ENCODE results near the gene PPM1F. TPM values are rescaled to one million over a fixed set of nuclear protein-coding genes. Genes with fewer than 3 reads are reported as not detected.

The PPM1F gene
- total RNA-seq, 1 donor from 2014 or later = 244 TPM

- H3K4me3 Mint-ChIP-seq (ENCODE audit: unreplicated experiment) = no peak overlapping the region
- H3K9me3 Mint-ChIP-seq (ENCODE audit: unreplicated experiment) = no peaks in the 10 kb centered on the region
- no peaks in the 10 kb centered on the region for H3K27me3 Mint-ChIP-seq (ENCODE audit: unreplicated experiment)
- no peak overlapping the region for H3K27ac Mint-ChIP-seq (ENCODE audit: unreplicated experiment)
- no peak for DNase-seq (ENCODE audit: low spot score)
- peaks cover 3% of the 10 kb centered on the region for H3K4me1 Mint-ChIP-seq (ENCODE audit: unreplicated experiment)
- peaks cover 52% of the 10 kb centered on the region for H3K36me3 Mint-ChIP-seq (ENCODE audit: low read depth, unreplicated experiment)
- no peak for TF ChIP-seq CTCF (IDR thresholded peaks at IDR 0.05; ENCODE audit: unreplicated experiment)
Observed at GRCh38 chr22:21970800-21971617, 18.4 kb upstream of the PPM1F start.

DNA sequence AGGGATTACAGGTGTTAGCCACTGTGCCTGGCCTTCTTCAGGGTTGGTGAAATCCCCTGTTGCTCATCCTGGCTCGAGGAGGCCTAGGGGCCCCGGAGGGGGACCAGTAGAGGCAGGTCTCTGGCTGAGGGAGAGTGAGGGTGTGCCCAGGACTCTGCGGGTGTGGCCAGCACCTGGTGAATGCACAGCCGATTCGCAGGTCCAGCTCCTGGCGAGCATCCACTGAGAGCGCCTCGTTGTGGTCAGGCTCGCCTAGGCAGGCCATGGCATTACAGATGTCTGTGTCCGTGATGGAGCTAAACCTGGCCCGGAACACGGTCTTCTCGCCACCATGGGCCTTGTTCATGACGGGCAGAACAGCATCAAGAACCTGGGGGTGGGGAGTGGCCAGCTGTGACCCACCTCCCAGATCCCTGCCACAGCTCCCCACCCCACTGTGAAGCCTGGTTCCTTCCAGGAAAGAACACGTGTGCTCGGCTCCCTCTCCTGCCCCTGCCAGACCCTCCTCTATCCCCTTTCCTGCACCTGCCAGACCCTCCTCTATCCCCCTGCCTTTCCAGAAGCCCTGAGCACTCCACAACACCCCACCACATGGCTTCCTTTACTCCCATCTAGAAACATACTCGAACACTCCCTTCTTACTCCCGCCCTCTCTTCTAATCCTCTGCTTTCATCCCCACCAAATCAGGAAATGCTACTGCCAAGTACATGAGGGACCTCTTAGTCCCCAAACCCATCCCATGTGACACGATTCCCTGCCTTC lies 17.6 kb upstream of the PPM1F start:
- Mint-ChIP-seq H3K9me3 (ENCODE audit: unreplicated experiment) (no peaks in the 10 kb centered on the region), H3K4me1 (ENCODE audit: unreplicated experiment) (peaks cover 3% of the 10 kb centered on the region), H3K4me3 (ENCODE audit: unreplicated experiment) (no peak overlapping the region), H3K27ac (ENCODE audit: unreplicated experiment) (no peak overlapping the region), H3K36me3 (ENCODE audit: low read depth, unreplicated experiment) (peaks cover 50% of the 10 kb centered on the region), H3K27me3 (ENCODE audit: unreplicated experiment) (no peaks in the 10 kb centered on the region)
- no peak for DNase-seq (ENCODE audit: low spot score)
- TF ChIP-seq CTCF (IDR thresholded peaks at IDR 0.05; ENCODE audit: unreplicated experiment) = no peak

DNA sequence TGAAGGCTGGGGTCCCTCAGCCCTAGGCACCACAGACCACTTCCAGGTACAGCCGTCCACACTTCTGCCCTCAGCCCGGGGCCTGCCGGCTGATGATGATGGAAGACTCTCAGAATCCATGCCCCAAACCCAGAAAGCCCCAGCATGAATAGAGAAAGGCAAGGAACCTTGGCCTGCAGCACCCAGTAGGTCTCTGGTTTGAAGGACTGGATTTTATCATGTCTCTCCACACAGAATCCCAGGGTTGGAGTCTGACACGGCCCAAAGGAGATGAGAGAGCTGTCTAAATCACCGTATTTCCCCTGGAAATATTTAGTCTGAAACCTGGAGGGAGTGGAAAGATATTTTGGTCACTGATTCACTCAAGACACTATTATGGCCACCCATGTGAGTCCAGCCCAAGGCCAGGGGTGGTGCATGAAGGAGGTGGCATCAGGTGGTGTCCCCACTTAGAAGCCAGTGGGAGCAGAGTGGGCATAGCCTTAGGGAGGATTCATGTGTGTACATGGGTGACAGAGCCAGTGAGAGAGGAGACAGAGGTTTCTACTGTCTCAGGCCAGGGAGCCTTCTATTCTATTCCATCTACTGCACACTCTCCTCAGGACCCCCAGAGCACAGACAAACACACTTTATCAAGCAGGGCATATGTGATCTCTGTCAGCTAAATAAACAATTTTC lies 15.9 kb upstream of the PPM1F start:
- H3K27me3 Mint-ChIP-seq (ENCODE audit: unreplicated experiment) = peaks cover under 1% of the 10 kb centered on the region
- no peak for TF ChIP-seq CTCF (IDR thresholded peaks at IDR 0.05; ENCODE audit: unreplicated experiment)
- no peak overlapping the region for H3K27ac Mint-ChIP-seq (ENCODE audit: unreplicated experiment)
- H3K4me3 Mint-ChIP-seq (ENCODE audit: unreplicated experiment) = peak overlapping the region; percentile 65
- no peaks in the 10 kb centered on the region for H3K9me3 Mint-ChIP-seq (ENCODE audit: unreplicated experiment)
- H3K4me1 Mint-ChIP-seq (ENCODE audit: unreplicated experiment) = peaks cover 3% of the 10 kb centered on the region
- H3K36me3 Mint-ChIP-seq (ENCODE audit: low read depth, unreplicated experiment) = peaks cover 51% of the 10 kb centered on the region
- no peak for DNase-seq (ENCODE audit: low spot score)

GRCh38 chr22:21967693-21968271 lies 15.1 kb upstream of the PPM1F start:
- no peak for TF ChIP-seq CTCF (IDR thresholded peaks at IDR 0.05; ENCODE audit: unreplicated experiment)
- Mint-ChIP-seq H3K27ac (ENCODE audit: unreplicated experiment) (no peak overlapping the region), H3K9me3 (ENCODE audit: unreplicated experiment) (no peaks in the 10 kb centered on the region), H3K4me1 (ENCODE audit: unreplicated experiment) (peaks cover 3% of the 10 kb centered on the region), H3K27me3 (ENCODE audit: unreplicated experiment) (peaks cover 4% of the 10 kb centered on the region), H3K4me3 (ENCODE audit: unreplicated experiment) (no peak overlapping the region), H3K36me3 (ENCODE audit: low read depth, unreplicated experiment) (peaks cover 56% of the 10 kb centered on the region)
- no peak for DNase-seq (ENCODE audit: low spot score)

All from endothelial cell (in vitro differentiated cells).